ENCODE measurements around the gene MDM4.

DNA sequence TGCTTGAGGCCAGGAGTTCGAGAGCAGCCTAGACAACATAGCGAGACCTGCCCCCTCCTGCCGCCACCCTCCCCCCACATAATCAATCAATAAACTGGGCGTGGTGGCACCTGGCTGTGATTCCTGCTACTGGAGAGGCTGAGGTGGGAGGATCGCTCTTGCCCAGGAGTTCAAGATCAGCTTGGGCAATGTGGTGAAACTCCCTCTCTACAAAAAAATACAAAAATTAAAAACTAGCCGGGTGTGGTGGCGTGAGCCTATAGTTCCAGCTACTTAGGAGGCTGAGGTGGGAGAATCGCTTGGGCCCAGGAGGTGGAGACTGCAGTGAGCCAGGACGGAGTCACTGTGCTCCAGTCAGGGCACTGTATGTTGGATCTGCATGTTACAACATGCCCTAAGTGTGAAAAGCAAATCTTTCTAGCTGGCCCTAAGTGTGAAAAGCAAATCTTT, 7.0 kb upstream of the MDM4 start:
- TF ChIP-seq, protein P1, sequence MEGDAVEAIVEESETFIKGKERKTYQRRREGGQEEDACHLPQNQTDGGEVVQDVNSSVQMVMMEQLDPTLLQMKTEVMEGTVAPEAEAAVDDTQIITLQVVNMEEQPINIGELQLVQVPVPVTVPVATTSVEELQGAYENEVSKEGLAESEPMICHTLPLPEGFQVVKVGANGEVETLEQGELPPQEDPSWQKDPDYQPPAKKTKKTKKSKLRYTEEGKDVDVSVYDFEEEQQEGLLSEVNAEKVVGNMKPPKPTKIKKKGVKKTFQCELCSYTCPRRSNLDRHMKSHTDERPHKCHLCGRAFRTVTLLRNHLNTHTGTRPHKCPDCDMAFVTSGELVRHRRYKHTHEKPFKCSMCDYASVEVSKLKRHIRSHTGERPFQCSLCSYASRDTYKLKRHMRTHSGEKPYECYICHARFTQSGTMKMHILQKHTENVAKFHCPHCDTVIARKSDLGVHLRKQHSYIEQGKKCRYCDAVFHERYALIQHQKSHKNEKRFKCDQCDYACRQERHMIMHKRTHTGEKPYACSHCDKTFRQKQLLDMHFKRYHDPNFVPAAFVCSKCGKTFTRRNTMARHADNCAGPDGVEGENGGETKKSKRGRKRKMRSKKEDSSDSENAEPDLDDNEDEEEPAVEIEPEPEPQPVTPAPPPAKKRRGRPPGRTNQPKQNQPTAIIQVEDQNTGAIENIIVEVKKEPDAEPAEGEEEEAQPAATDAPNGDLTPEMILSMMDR (IDR thresholded peaks at IDR 0.05) = no peak
- TF ChIP-seq POLR2AphosphoS5 (IDR thresholded peaks at IDR 0.05; ENCODE audit: insufficient read depth in 1 of 2, low read depth in 1 of 2) = no peak

Measured in vagina (tissue), 2 donors.